Hematopoietic multipotent progenitor cell treated with erythropoietin and hydrocortisone succinate and interleukin-3 and kit ligand, for 15 days (in vitro differentiated cells): ENCODE data around the gene RIPOR1.
A peak's percentile ranks its signal among the peaks of the same experiment; 100 is the strongest.

Experiments used
- DNase-seq: peaks from one replicate; pipeline ENCODE4 v3.0.0-alpha.2; 2015; ENCODE audit warnings: low spot score

Gene RIPOR1

DNA sequence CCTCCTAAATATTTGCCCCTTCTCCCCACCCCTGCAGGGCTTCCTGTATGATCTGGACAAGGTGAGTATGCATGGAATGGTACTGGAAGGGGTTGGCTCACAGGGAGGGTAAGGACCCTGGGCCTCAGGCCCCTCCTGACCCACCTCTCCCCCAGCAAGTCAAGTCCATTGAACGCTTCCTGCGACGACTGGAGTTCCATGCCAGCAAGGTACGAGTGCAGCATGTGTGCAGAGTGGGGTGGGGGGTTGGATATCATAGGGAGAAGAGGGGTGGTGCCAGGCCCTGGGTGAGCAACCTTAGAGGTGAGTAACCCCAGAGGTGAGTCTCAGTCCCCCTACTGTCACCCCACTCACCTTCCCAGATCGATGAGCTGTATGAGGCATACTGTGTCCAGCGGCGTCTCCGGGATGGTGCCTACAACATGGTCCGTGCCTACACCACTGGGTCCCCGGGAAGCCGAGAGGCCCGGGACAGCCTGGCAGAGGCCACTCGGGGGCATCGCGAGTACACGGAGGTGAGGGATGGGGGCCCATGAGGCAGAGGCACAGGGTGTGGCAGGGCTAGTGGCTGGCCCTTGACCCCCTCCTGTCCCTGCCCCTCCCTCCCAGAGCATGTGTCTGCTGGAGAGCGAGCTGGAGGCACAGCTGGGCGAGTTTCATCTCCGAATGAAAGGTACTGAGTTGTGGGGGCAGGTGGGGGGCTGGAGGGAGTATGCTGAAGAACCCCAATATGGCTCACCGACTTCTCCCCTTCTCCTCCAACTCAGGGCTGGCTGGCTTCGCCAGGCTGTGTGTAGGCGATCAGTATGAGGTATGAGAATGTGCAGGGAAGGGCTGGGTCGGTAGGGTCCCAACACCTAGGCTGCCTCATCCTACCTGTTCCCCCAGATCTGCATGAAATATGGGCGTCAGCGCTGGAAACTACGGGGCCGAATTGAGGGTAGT lies 11.3 kb downstream of the RIPOR1 start:
- no peak for DNase-seq

- DNase-seq: no peak
These were observed 12.1 kb downstream of the RIPOR1 start for GRCh38 chr16:67540756-67541155.

- no peak for DNase-seq
These were observed 13.0 kb downstream of the RIPOR1 start for GRCh38 chr16:67541391-67542263.

- peak; percentile 78 for DNase-seq
These were observed 13.8 kb downstream of the RIPOR1 start for GRCh38 chr16:67542464-67542863.

DNA sequence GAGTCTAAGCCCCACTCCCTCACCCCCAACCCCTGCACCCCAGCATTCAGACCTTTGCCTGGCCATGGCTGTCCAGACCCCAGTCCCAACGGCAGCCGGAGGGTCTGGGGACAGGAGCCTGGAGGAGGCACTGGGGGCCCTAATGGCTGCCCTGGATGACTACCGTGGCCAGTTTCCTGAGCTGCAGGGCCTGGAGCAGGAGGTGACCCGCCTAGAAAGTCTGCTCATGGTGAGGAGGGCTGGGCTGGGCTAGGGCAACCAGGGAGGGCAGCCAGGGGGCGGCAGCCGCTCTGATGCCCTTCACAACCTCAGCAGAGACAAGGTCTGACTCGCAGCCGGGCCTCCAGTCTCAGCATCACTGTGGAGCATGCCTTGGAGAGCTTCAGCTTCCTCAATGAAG lies 14.4 kb downstream of the RIPOR1 start:
- DNase-seq: no peak

DNA sequence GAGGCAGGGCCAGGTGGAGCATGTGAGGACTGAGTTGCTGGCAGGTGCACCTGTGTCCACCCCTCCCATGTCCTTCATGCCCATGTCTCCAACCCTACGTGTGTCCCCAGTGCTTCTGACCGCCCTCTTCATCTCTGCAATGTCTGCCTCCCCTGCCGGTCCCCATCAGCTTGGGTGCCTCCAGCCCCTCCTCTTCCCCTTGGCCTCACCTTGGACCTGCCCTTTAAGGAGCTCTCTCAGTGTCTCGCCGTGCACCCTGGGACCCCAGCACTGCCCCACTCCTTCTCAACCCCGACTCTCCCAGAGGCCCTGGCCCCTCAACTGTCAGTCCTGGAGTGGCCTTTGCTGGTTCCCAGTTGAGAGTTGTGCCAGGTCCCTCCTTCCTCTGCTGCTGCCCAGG lies 15.0 kb downstream of the RIPOR1 start:
- DNase-seq: no peak

- DNase-seq: no peak
These were observed 15.8 kb downstream of the RIPOR1 start for GRCh38 chr16:67544329-67544841.

GRCh38 chr16:67544844-67545664 lies 16.4 kb downstream of the RIPOR1 start:
- no peak for DNase-seq

DNA sequence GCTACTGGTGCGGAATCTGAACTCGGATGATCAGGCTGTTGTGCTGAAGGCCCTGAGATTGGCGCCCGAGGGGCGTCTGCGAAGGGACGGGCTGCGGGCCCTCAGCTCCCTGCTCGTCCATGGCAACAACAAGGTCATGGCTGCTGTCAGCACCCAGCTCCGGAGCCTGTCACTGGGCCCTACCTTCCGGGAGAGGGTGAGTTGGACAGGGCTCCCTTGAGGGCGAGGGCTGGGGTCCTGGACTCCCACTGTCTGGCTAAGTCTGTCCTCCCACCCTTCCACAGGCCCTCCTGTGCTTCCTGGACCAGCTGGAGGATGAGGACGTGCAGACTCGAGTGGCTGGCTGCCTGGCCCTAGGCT lies 17.0 kb downstream of the RIPOR1 start:
- DNase-seq: no peak

GRCh38 chr16:67546091-67546501 lies 17.5 kb downstream of the RIPOR1 start:
- DNase-seq: no peak

GRCh38 chr16:67546761-67547422 lies 18.3 kb downstream of the RIPOR1 start:
- DNase-seq: peak; percentile 75

- no peak for DNase-seq
These were observed 19.0 kb downstream of the RIPOR1 start for GRCh38 chr16:67547423-67548264.

GRCh38 chr16:67548265-67549126 lies 19.9 kb downstream of the RIPOR1 start:
- no peak for DNase-seq

- DNase-seq: no peak
These were observed 20.6 kb downstream of the RIPOR1 start for GRCh38 chr16:67549240-67549639.

- no peak for DNase-seq
These were observed 21.3 kb downstream of the RIPOR1 start for GRCh38 chr16:67549936-67550335.

DNA sequence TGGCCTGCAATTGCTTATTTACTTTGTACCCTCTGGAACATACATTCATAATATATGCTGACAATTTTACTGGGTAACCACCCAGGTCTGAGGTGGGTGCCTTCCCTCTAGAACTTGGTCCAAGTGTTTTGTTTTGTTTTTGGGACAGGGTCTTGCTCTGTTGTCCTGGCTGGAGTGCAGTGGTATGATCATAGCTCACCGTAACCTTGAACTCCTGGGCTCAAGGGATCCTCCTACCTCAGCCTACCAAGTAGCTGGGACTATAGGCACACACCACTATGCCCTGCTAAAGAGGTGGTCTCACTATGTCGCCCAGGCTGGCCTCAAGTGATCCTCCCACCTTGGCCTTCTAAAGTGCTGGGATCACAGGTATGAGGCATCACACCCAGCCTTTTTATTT lies 22.5 kb downstream of the RIPOR1 start:
- no peak for DNase-seq

GRCh38 chr16:67551972-67552371 lies 23.3 kb downstream of the RIPOR1 start:
- DNase-seq: no peak

- no peak for DNase-seq
These were observed 23.8 kb downstream of the RIPOR1 start for GRCh38 chr16:67552476-67552875.

DNA sequence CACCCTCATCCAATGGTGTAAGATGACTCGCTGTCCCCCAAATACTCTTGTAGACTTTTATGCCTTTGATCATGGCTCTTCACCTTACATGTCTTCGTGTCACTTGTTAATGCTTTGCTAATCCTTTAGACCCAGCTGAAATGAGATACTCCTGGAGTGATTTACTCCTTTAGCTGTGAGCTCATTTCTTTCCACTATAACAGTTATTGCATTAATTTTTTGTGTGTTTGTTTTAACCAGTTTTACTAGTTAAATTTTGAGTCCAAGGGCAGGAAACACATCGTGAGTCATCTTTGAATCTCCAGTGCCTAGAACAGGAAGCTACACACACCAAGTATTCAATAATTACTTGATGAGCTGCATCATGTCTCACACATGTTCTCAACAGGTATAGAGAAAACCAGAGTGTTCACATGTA lies 27.2 kb downstream of the RIPOR1 start:
- DNase-seq: no peak
